ENCODE data around the gene CCDC93. TPM values are rescaled to one million over a fixed set of nuclear protein-coding genes. Genes with fewer than 3 reads are reported as not detected.

CCDC93 gene
- 11.2 to 13.7 TPM (median 12.9 TPM) in 5 replicates for total RNA-seq (2022; extraction: Qiagen RNA extraction)

GRCh38 chr2:118013724-118014491 is at the start of gene CCDC93:
Gene CCDC93 (minus strand): TSS chr2:118014070. CDS start chr2:118013995, 75 bp downstream.

Other genes with a start within 250 kb of the CCDC93 start
- gene DDX18, start 199.4 kb downstream of the CCDC93 start, total RNA-seq (2022; extraction: Qiagen RNA extraction), result 64.2 to 72.1 TPM (median 68.9 TPM) in 5 replicates
- gene INSIG2, start 74.4 kb upstream of the CCDC93 start, total RNA-seq (2022; extraction: Qiagen RNA extraction), result 10.3 to 14.2 TPM (median 11.7 TPM) in 5 replicates